Fibroblast of upper back skin (primary cell): ENCODE data around the gene MYLIP.
A peak's percentile ranks its signal among the peaks of the same experiment; 100 is the strongest.

ENCODE experiments used
- DNase-seq: peaks from one replicate; pipeline ENCODE4 v3.0.0-alpha.2; 2013

Gene MYLIP

GRCh38 chr6:16145038-16145437 lies 16.2 kb downstream of the MYLIP start:
- no peak for DNase-seq

GRCh38 chr6:16146028-16146427 lies 17.1 kb downstream of the MYLIP start:
- no peak for DNase-seq

- DNase-seq = peak; percentile 54
Measured at GRCh38 chr6:16146527-16146955, 17.7 kb downstream of the MYLIP start.

GRCh38 chr6:16148498-16148897 lies 19.6 kb downstream of the MYLIP start:
- DNase-seq = no peak

GRCh38 chr6:16149305-16149704 lies 20.4 kb downstream of the MYLIP start:
- DNase-seq = no peak

- no peak for DNase-seq
Measured at GRCh38 chr6:16150098-16150497, 21.2 kb downstream of the MYLIP start.

- no peak for DNase-seq
Measured at GRCh38 chr6:16153211-16153820, 24.4 kb downstream of the MYLIP start.

- peak; percentile 96 for DNase-seq
Measured at GRCh38 chr6:16154904-16155303, 26.0 kb downstream of the MYLIP start.

GRCh38 chr6:16157492-16157891 lies 28.6 kb downstream of the MYLIP start:
- no peak for DNase-seq

- no peak for DNase-seq
Measured at GRCh38 chr6:16157909-16158308, 29.0 kb downstream of the MYLIP start.

- no peak for DNase-seq
Measured at GRCh38 chr6:16158943-16159557, 30.2 kb downstream of the MYLIP start.

- no peak for DNase-seq
Measured at GRCh38 chr6:16160794-16161193, 31.9 kb downstream of the MYLIP start.

GRCh38 chr6:16162003-16162402 lies 33.1 kb downstream of the MYLIP start:
- DNase-seq = no peak

GRCh38 chr6:16163066-16163465 lies 34.2 kb downstream of the MYLIP start:
- no peak for DNase-seq

GRCh38 chr6:16163535-16164300 lies 34.8 kb downstream of the MYLIP start:
- peak; percentile 80 for DNase-seq

- DNase-seq = no peak
Measured at GRCh38 chr6:16165641-16166040, 36.8 kb downstream of the MYLIP start.

- DNase-seq = no peak
Measured at GRCh38 chr6:16166871-16167608, 38.2 kb downstream of the MYLIP start.

- no peak for DNase-seq
Measured at GRCh38 chr6:16168121-16168520, 39.2 kb downstream of the MYLIP start.

GRCh38 chr6:16168858-16169257 lies 40.0 kb downstream of the MYLIP start:
- peak; percentile 66 for DNase-seq

- no peak for DNase-seq
Measured at GRCh38 chr6:16171400-16171799, 42.5 kb downstream of the MYLIP start.

- DNase-seq = no peak
Measured at GRCh38 chr6:16173167-16173940, 44.5 kb downstream of the MYLIP start.

GRCh38 chr6:16174416-16175078 lies 45.7 kb downstream of the MYLIP start:
- DNase-seq = no peak
